Measurements from ENCODE around the gene DSCAM. TPM values are rescaled to one million over a fixed set of nuclear protein-coding genes. Genes with fewer than 3 reads are reported as not detected.

DSCAM gene
- total RNA-seq, 2 donors from 2014 or later: 18.5 to 25.5 TPM

DNA sequence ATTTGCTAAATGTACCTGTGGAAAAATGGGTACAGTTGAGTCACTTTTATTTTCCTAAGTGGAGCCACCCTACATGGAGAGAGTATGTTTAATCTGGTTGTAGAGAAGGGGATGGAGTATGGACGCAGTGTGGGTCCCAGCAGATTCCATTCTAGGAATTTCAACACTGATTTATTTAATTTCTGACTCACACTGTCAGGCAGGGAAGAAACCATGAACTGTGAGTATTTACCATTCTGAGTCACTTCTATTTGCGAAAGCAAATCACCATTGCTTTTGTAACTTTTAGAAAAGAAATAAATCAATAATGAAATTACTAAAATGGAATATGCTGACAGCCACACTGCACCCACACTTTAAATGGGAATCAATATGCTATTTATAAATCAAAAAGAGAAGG, 339.0 kb downstream of the DSCAM start:
- H3K4me3 Mint-ChIP-seq: no peak overlapping the region
- no peak overlapping the region for H3K9ac ChIP-seq (ENCODE audit: extremely low read depth, low read length, poor library complexity, severe bottlenecking)
- H3K36me3 ChIP-seq (ENCODE audit: control insufficient read depth, insufficient read depth, low read length): peaks cover 51% of the 10 kb centered on the region
- WGBS, 2 experiments (ENCODE audit: insufficient coverage in 1 of 2, insufficient read length in 1 of 2): 80 to 100% methylated on average over 1 of the region's 2 CpGs
- peaks cover 34% of the 10 kb centered on the region for H3K36me3 Mint-ChIP-seq (ENCODE audit: low read depth)
- no peak for DNase-seq
- H3K4me1 ChIP-seq (ENCODE audit: control insufficient read depth, insufficient read depth, low read length): no peaks in the 10 kb centered on the region
- H3K4me1 Mint-ChIP-seq: peaks cover 7% of the 10 kb centered on the region
- TF ChIP-seq, protein P1, sequence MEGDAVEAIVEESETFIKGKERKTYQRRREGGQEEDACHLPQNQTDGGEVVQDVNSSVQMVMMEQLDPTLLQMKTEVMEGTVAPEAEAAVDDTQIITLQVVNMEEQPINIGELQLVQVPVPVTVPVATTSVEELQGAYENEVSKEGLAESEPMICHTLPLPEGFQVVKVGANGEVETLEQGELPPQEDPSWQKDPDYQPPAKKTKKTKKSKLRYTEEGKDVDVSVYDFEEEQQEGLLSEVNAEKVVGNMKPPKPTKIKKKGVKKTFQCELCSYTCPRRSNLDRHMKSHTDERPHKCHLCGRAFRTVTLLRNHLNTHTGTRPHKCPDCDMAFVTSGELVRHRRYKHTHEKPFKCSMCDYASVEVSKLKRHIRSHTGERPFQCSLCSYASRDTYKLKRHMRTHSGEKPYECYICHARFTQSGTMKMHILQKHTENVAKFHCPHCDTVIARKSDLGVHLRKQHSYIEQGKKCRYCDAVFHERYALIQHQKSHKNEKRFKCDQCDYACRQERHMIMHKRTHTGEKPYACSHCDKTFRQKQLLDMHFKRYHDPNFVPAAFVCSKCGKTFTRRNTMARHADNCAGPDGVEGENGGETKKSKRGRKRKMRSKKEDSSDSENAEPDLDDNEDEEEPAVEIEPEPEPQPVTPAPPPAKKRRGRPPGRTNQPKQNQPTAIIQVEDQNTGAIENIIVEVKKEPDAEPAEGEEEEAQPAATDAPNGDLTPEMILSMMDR (conservative IDR thresholded peaks at IDR 0.05): no peak
- no peak overlapping the region for H3K27ac ChIP-seq (ENCODE audit: low read depth, low read length)
- peaks cover 3% of the 10 kb centered on the region for H3K9me3 Mint-ChIP-seq
- H3K27me3 Mint-ChIP-seq (ENCODE audit: insufficient read depth): no peaks in the 10 kb centered on the region
- no peaks in the 10 kb centered on the region for H3K9me3 ChIP-seq (ENCODE audit: control insufficient read depth, low read length)
- H3K27ac Mint-ChIP-seq: no peak overlapping the region
- H3K4me3 ChIP-seq (ENCODE audit: low read length): no peak overlapping the region
- no peaks in the 10 kb centered on the region for H3K27me3 ChIP-seq (ENCODE audit: control insufficient read depth, insufficient read depth, low read length, poor library complexity, severe bottlenecking)

DNA sequence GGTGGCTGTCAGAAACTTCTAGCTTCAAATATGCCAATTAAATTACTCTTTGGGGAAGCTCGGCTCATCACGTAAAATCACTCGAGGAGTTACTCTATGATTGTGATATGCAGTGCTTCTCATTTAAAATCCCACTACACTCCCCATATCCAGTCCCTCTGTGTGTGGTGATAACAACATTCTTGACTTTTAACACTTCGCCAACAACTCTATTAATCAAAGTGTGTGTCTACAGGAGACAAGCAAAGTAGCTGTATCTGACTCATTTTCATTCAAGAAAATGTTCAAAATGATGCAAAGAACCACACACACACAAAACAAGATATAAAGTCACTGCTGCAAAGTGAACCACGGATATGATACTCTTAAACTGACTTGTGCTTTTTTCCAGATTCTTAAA, 341.3 kb downstream of the DSCAM start:
- no peak overlapping the region for H3K4me3 Mint-ChIP-seq
- no peaks in the 10 kb centered on the region for H3K27me3 ChIP-seq (ENCODE audit: control insufficient read depth, insufficient read depth, low read length, poor library complexity, severe bottlenecking)
- no peaks in the 10 kb centered on the region for H3K27me3 Mint-ChIP-seq (ENCODE audit: insufficient read depth)
- DNase-seq: no peak
- H3K4me1 ChIP-seq (ENCODE audit: control insufficient read depth, insufficient read depth, low read length): no peaks in the 10 kb centered on the region
- H3K9me3 Mint-ChIP-seq: no peaks in the 10 kb centered on the region
- peaks cover 39% of the 10 kb centered on the region for H3K36me3 ChIP-seq (ENCODE audit: control insufficient read depth, insufficient read depth, low read length)
- TF ChIP-seq, protein P1 (conservative IDR thresholded peaks at IDR 0.05): no peak
- H3K9me3 ChIP-seq (ENCODE audit: control insufficient read depth, low read length): no peaks in the 10 kb centered on the region
- peaks cover 7% of the 10 kb centered on the region for H3K4me1 Mint-ChIP-seq
- no peak overlapping the region for H3K9ac ChIP-seq (ENCODE audit: extremely low read depth, low read length, poor library complexity, severe bottlenecking)
- peaks cover 26% of the 10 kb centered on the region for H3K36me3 Mint-ChIP-seq (ENCODE audit: low read depth)
- no peak overlapping the region for H3K27ac ChIP-seq (ENCODE audit: low read depth, low read length)
- H3K4me3 ChIP-seq (ENCODE audit: low read length): no peak overlapping the region
- 88 to 96% methylated on average over 4 to 5 of the region's 5 CpGs for WGBS, 2 experiments (ENCODE audit: insufficient coverage in 1 of 2, insufficient read length in 1 of 2)
- no peak overlapping the region for H3K27ac Mint-ChIP-seq

DNA sequence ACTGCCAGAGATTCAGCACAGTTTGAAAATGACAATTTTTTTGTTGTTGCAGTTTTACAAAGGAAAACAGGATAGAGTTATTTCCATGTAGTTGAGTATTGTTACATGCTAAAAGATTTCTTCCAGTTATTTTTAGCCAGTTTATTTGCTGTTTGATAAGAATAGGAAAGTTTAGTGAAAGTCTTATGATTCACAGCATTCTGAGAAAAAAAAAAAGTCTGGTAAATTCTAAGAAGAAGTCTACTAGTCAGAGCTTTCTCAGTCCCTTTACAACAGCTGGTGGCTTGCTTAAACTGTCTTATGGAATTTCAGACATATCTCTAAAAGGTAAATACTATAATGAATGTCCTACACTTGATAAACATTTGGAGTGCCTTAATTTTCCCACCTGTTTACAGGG, 341.7 kb downstream of the DSCAM start:
- Mint-ChIP-seq H3K9me3 (no peaks in the 10 kb centered on the region), H3K4me3 (no peak overlapping the region), H3K27ac (no peak overlapping the region), H3K4me1 (peaks cover 7% of the 10 kb centered on the region), H3K27me3 (ENCODE audit: insufficient read depth) (no peaks in the 10 kb centered on the region), H3K36me3 (ENCODE audit: low read depth) (peaks cover 28% of the 10 kb centered on the region)
- no peak overlapping the region for H3K27ac ChIP-seq (ENCODE audit: low read depth, low read length)
- H3K27me3 ChIP-seq (ENCODE audit: control insufficient read depth, insufficient read depth, low read length, poor library complexity, severe bottlenecking): no peaks in the 10 kb centered on the region
- peaks cover 35% of the 10 kb centered on the region for H3K36me3 ChIP-seq (ENCODE audit: control insufficient read depth, insufficient read depth, low read length)
- H3K4me1 ChIP-seq (ENCODE audit: control insufficient read depth, insufficient read depth, low read length): no peaks in the 10 kb centered on the region
- no peak for DNase-seq
- no peaks in the 10 kb centered on the region for H3K9me3 ChIP-seq (ENCODE audit: control insufficient read depth, low read length)
- no peak overlapping the region for H3K4me3 ChIP-seq (ENCODE audit: low read length)
- H3K9ac ChIP-seq (ENCODE audit: extremely low read depth, low read length, poor library complexity, severe bottlenecking): no peak overlapping the region
- TF ChIP-seq, protein P1 (conservative IDR thresholded peaks at IDR 0.05): no peak

Data from endodermal cell (in vitro differentiated cells).